ENCODE data around the gene DGKG. TPM values are rescaled to one million over a fixed set of nuclear protein-coding genes. Genes with fewer than 3 reads are reported as not detected.

Gene DGKG
- total RNA-seq, 3 donors from 2014 or later: 0.80 to 6.7 (median 0.96) TPM

GRCh38 chr3:186198442-186198841, 163.6 kb downstream of the DGKG start:
- TF ChIP-seq, protein P1, sequence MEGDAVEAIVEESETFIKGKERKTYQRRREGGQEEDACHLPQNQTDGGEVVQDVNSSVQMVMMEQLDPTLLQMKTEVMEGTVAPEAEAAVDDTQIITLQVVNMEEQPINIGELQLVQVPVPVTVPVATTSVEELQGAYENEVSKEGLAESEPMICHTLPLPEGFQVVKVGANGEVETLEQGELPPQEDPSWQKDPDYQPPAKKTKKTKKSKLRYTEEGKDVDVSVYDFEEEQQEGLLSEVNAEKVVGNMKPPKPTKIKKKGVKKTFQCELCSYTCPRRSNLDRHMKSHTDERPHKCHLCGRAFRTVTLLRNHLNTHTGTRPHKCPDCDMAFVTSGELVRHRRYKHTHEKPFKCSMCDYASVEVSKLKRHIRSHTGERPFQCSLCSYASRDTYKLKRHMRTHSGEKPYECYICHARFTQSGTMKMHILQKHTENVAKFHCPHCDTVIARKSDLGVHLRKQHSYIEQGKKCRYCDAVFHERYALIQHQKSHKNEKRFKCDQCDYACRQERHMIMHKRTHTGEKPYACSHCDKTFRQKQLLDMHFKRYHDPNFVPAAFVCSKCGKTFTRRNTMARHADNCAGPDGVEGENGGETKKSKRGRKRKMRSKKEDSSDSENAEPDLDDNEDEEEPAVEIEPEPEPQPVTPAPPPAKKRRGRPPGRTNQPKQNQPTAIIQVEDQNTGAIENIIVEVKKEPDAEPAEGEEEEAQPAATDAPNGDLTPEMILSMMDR (IDR thresholded peaks at IDR 0.05): no peak
- Histone ChIP-seq H3K4me3 (no peak overlapping the region), H3K9me3 (no peaks in the 10 kb centered on the region), H3K36me3 (ENCODE audit: low read depth) (no peaks in the 10 kb centered on the region), H3K4me1 (ENCODE audit: low read depth) (no peaks in the 10 kb centered on the region)
- no peak for DNase-seq
- intact Hi-C loops (cut with DNase I, micrococcal nuclease): no loop called here
- no peak for ATAC-seq

GRCh38 chr3:186194451-186194811, 167.6 kb downstream of the DGKG start:
- TF ChIP-seq, protein P1 (IDR thresholded peaks at IDR 0.05): no peak
- Histone ChIP-seq H3K9me3 (no peaks in the 10 kb centered on the region), H3K4me1 (ENCODE audit: low read depth) (no peaks in the 10 kb centered on the region), H3K4me3 (no peak overlapping the region), H3K36me3 (ENCODE audit: low read depth) (no peaks in the 10 kb centered on the region)
- intact Hi-C loops (cut with DNase I, micrococcal nuclease): no loop called here
- DNase-seq: no peak
- ATAC-seq: no peak

DNA sequence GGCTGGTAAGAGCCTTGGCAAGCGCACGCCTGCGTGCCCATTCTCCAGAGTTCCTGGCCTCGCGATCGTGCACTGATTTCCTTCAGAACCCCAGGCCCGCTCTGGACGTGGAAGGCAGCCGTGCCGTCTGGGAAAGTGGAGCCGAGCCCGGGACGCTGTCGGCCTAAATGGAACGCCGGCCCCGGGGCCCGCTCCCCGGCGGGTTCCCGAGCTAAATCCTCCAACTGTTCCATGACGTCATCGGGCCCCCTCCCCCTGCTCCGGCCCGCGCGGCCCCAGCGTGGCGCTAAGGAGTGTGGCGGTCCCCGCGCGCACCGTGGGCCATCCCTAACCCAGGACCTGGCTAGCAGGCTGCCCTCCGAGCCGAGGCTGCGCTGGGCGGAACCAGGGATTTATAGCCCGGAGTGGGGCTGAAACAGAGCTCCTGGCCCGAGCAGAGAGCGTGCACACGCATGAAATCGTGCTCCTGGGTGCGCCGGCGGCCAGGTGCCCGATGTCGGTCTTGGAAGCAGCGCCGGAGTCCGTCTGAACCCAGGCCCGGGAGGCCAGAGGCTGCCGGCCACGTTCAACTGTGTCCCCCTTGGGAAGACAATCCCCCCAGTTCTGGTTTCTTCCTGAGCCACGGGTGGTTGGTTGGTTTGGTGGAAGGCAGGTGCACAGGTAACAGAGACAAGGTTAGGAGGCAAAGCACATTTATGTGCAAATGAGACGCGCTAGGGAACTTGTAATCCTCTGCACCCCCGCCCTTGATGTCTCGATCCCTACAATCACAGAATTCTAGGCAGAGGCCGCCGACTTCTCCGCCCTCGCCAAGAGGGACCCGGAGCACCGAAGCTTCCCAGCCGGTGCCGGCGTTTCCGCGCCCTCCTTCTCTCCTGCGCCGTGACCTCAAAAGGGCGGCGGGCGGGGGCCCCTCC, 168.2 kb downstream of the DGKG start:
- Histone ChIP-seq H3K36me3 (ENCODE audit: low read depth) (no peaks in the 10 kb centered on the region), H3K4me3 (no peak overlapping the region), H3K4me1 (ENCODE audit: low read depth) (no peaks in the 10 kb centered on the region), H3K9me3 (no peaks in the 10 kb centered on the region)
- ATAC-seq (peak; percentile 20), DNase-seq (no peak)
- intact Hi-C loops (cut with DNase I, micrococcal nuclease): no loop called here
- TF ChIP-seq, protein P1 (IDR thresholded peaks at IDR 0.05): no peak

DNA sequence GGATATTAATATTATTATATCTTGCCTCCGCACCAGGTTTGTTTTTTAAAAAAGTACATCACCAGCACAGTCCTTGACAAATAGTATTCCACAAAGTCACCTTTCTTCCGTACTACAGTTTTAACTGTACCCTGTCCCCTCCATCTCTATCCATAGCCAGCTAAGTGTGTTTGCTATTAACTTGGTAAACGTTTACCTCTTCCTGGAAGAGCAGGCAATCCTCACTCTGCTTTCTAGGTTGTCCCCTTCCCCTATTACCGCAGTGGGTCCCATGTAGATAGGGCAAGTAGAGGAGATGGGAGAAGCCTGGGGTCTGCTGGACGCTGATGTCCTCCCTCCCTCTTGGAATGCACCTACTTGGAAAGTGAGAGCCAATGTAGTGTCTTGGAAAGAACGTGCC, 169.2 kb downstream of the DGKG start:
- ATAC-seq (no peak), DNase-seq (no peak)
- no peaks in the 10 kb centered on the region for H3K36me3 ChIP-seq (ENCODE audit: low read depth)
- intact Hi-C loops (cut with DNase I, micrococcal nuclease): no loop called here
- TF ChIP-seq, protein P1 (IDR thresholded peaks at IDR 0.05): no peak
- no peaks in the 10 kb centered on the region for H3K9me3 ChIP-seq
- H3K4me1 ChIP-seq (ENCODE audit: low read depth): no peaks in the 10 kb centered on the region
- no peak overlapping the region for H3K4me3 ChIP-seq

GRCh38 chr3:186189492-186189891, 172.5 kb downstream of the DGKG start:
- DNase-seq: no peak
- H3K4me1 ChIP-seq (ENCODE audit: low read depth): no peaks in the 10 kb centered on the region
- ATAC-seq: no peak
- H3K36me3 ChIP-seq (ENCODE audit: low read depth): no peaks in the 10 kb centered on the region
- H3K9me3 ChIP-seq: no peaks in the 10 kb centered on the region
- intact Hi-C loops (cut with DNase I, micrococcal nuclease): no loop called here
- TF ChIP-seq, protein P1 (IDR thresholded peaks at IDR 0.05): no peak
- no peak overlapping the region for H3K4me3 ChIP-seq
